Upper lobe of right lung (tissue), 1 donor: ENCODE results near the gene ANO2. TPM values are rescaled to one million over a fixed set of nuclear protein-coding genes. Genes with fewer than 3 reads are reported as not detected.

Experiments used
- ATAC-seq: fragments of 200-7000 bp; cut with Tn5 transposase; one replicate; pipeline ENCODE4 v1.9.1; 2020; ENCODE audit warnings: mild to moderate bottlenecking, moderate library complexity
- DNase-seq: peaks from one replicate; pipeline ENCODE4 v3.0.0-alpha.2; 2020
- H3K27ac ChIP-seq: fragments of 200-600 bp; one replicate; pipeline ENCODE4 v1.8.0; 2022
- H3K27me3 ChIP-seq: fragments of 200-600 bp; one replicate; pipeline ENCODE4 v1.8.0; 2022; ENCODE audit warnings: mild to moderate bottlenecking
- H3K36me3 ChIP-seq: fragments of 200-600 bp; one replicate; pipeline ENCODE4 v1.8.0; 2022
- H3K4me1 ChIP-seq: fragments of 200-600 bp; one replicate; pipeline ENCODE4 v1.8.0; 2022
- H3K4me3 ChIP-seq: fragments of 200-600 bp; one replicate; pipeline ENCODE4 v1.8.0; 2022; ENCODE audit warnings: mild to moderate bottlenecking
- H3K9me3 ChIP-seq: fragments of 200-600 bp; one replicate; pipeline ENCODE4 v1.8.0; 2022
- CTCF ChIP-seq: fragments of 200-600 bp; IDR thresholded peaks from one replicate; pipeline ENCODE4 v1.8.0; 2022; ENCODE audit warnings: antibody characterized with exemption
- intact Hi-C: fragments of 100-400 bp; cut with DNase I; formaldehyde crosslinking; loops from one replicate; pipeline ENCODE4 v1.11.0; 2022
- total RNA-seq: library from RNA; stranded (reverse); fragmentation: NEBNext Ultra II Directional; extraction: Animal tissue kit (Norgen Biotek cat#: 25700); gene quantifications from one replicate; pipeline ENCODE4 v1.2.1, GENCODE V29; 2021
- donor health status: DM: no; HTN: yes; CAD: no; lungs with severe emphysema.

The ANO2 gene
- total RNA-seq, 1 donor from 2014 or later: 36.8 TPM

DNA sequence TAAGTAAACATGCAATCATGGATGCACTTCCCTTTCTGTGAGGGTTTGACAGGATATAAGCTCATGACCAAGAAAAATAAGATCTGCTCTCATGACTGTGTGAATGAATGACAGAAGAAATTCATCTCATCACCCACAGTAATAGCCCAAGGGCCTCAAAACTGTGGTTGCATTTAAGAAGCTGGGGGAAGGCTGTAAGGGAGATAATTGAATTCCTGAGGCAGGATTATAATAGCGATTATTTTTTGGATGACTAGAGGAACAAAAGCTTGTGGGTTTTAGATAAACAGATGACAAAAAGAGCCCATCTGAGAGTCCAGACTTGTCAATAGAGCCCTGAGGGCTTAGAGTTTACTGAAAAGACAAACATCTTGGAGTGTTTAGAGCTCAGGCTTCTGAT lies 352.0 kb downstream of the ANO2 start:
- no peak for TF ChIP-seq CTCF
- no peak overlapping the region for H3K4me3 ChIP-seq
- intact Hi-C loops: no loop called here
- no peak overlapping the region for H3K27ac ChIP-seq
- H3K36me3 ChIP-seq: no peaks in the 10 kb centered on the region
- DNase-seq: no peak
- no peak for ATAC-seq
- no peaks in the 10 kb centered on the region for H3K9me3 ChIP-seq
- H3K27me3 ChIP-seq: no peaks in the 10 kb centered on the region
- no peaks in the 10 kb centered on the region for H3K4me1 ChIP-seq

GRCh38 chr12:5592310-5592709 lies 352.7 kb downstream of the ANO2 start:
- Histone ChIP-seq H3K27me3 (no peaks in the 10 kb centered on the region), H3K4me3 (no peak overlapping the region), H3K9me3 (no peaks in the 10 kb centered on the region), H3K4me1 (no peaks in the 10 kb centered on the region), H3K27ac (no peak overlapping the region), H3K36me3 (no peaks in the 10 kb centered on the region)
- TF ChIP-seq CTCF: no peak
- DNase-seq (no peak), ATAC-seq (no peak)
- intact Hi-C loops: no loop called here

DNA sequence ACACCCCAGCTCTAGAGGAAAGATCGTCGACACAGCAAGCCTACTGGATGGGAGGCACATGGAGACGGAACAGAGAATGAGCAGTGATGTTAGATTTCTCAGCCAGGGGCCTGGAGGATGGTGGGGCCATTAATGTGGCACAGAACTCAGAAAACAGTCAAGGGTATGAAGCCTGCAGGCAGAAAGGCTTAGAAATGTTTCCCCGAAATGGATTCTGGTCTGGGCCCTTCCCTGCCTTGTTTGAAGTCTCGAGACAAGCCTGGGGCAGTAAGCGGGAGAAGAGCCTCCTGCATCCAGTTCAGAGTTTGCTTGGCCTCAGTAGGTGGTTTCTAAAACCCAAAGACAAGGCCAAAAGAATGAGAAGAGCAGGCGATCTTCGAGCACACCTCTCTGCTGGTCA lies 354.7 kb downstream of the ANO2 start:
- DNase-seq (no peak), ATAC-seq (no peak)
- intact Hi-C loops: no loop called here
- Histone ChIP-seq H3K27me3 (no peaks in the 10 kb centered on the region), H3K4me3 (no peak overlapping the region), H3K4me1 (no peaks in the 10 kb centered on the region), H3K27ac (no peak overlapping the region), H3K9me3 (no peaks in the 10 kb centered on the region), H3K36me3 (no peaks in the 10 kb centered on the region)
- TF ChIP-seq CTCF: no peak

GRCh38 chr12:5589054-5589453 lies 356.0 kb downstream of the ANO2 start:
- TF ChIP-seq CTCF: no peak
- ATAC-seq: no peak
- H3K27me3 ChIP-seq: no peaks in the 10 kb centered on the region
- H3K36me3 ChIP-seq: no peaks in the 10 kb centered on the region
- H3K4me1 ChIP-seq: peaks cover 7% of the 10 kb centered on the region
- H3K4me3 ChIP-seq: no peak overlapping the region
- DNase-seq: no peak
- no peak overlapping the region for H3K27ac ChIP-seq
- intact Hi-C loops: no loop called here
- no peaks in the 10 kb centered on the region for H3K9me3 ChIP-seq

DNA sequence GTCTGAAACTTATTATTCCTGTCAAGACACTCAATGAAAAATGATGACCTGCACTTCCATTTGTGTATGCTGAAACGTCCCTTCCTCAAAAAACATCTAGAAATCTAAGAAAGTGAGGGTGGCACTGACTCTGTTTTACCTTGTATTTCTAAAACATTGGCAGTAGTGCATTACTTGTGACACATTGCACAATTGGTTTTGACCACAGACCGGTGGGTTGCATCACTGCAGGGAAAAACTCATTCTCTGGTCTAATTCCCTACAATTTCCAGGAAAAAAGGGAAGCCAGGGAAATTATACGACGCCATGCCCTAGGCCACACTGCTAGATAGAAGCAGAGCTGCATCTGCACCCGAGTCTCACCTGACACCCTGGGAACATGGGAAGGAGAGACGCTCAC lies 356.5 kb downstream of the ANO2 start:
- Histone ChIP-seq H3K4me3 (no peak overlapping the region), H3K27ac (no peak overlapping the region), H3K4me1 (peaks cover 7% of the 10 kb centered on the region), H3K27me3 (no peaks in the 10 kb centered on the region), H3K9me3 (no peaks in the 10 kb centered on the region), H3K36me3 (no peaks in the 10 kb centered on the region)
- ATAC-seq (no peak), DNase-seq (no peak)
- intact Hi-C loops: no loop called here
- TF ChIP-seq CTCF: no peak

GRCh38 chr12:5588176-5588575 lies 356.9 kb downstream of the ANO2 start:
- ATAC-seq: no peak
- no peaks in the 10 kb centered on the region for H3K36me3 ChIP-seq

More at GRCh38 chr12:5588176-5588575, 356.9 kb downstream of the ANO2 start:
- Histone ChIP-seq H3K4me1 (peaks cover 7% of the 10 kb centered on the region), H3K9me3 (no peaks in the 10 kb centered on the region), H3K27me3 (no peaks in the 10 kb centered on the region), H3K4me3 (no peak overlapping the region), H3K27ac (no peak overlapping the region)
- intact Hi-C loops: no loop called here
- DNase-seq: no peak
- no peak for TF ChIP-seq CTCF
